Measurements from ENCODE around the gene HDAC1.

Gene HDAC1

DNA sequence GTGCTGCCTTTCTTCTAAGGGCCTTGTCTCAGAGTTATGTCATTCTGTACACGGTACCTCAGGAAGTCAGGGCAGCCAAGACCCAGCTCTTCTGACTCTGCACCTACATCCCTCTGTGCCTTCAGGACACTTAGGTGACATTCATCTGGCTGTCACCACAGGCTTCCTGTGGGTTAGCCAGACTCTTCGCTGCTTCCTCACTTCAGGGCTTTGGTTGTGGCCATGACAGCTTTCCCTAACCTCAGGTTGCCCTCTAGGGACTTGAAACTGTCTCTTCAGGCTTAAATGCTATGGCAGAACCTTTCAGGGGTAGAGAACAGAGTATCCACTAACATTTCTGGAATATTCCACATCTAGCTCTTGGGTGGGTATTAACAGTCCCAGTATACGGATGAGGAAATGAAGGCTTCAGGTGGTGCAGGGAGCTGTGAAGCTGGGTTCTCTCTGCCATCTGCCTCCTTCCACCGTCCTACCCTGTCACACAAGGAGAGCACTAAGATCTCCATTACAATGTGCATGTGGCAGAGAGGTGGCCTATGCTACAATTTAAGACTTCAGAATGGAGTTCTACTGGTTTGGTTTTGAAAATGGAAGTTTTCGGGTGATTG is 80.4 kb downstream of the HDAC1 start:
- TF ChIP-seq POLR2AphosphoS5 (IDR thresholded peaks at IDR 0.05; ENCODE audit: low read depth, low read length) (no peak), REST (IDR thresholded peaks at IDR 0.05; ENCODE audit: insufficient read depth in 1 of 2, low read depth in 2 of 2, low read length in 2 of 2) (no peak), SIN3A (IDR thresholded peaks at IDR 0.05; ENCODE audit: borderline replicate concordance, insufficient read depth, low read length) (no peak), TAF1 (IDR thresholded peaks at IDR 0.05; ENCODE audit: borderline replicate concordance, insufficient read depth, low read length) (no peak), FOXP2 (optimal IDR thresholded peaks at IDR 0.05; ENCODE audit: borderline replicate concordance, extremely low read depth, extremely low read length, insufficient read depth) (no peak)

DNA sequence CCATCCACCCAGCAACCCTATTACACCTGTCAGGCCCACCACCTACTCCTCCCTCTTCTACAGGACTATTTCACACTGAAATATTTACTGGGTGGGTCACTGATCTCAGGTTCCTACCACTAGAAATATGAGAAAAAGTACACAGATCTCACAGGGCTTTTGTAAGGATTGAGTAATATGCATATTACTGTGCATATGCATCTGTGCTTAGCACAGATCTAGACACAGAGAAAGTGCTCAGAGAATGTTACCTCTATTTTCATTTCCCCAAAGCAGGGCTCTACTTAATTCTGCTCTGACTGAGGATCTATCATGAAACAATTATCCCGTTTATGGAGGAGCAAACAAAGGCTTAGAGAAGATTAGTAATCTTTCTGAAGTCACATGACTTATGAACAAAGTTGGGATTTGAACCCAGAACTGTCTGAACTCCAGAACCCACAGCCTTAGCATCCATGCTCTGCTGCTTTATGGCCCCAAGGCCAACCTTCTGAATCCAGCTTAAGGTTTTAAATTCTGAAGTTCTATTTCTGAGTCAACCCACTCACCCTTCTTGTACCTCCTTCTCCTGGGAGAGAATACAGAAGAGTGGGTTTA is 82.2 kb downstream of the HDAC1 start:
- TF ChIP-seq TAF1 (IDR thresholded peaks at IDR 0.05; ENCODE audit: borderline replicate concordance, insufficient read depth, low read length), result no peak
- no peak for TF ChIP-seq POLR2AphosphoS5 (IDR thresholded peaks at IDR 0.05; ENCODE audit: low read depth, low read length)
- no peak for TF ChIP-seq REST (IDR thresholded peaks at IDR 0.05; ENCODE audit: insufficient read depth in 1 of 2, low read depth in 2 of 2, low read length in 2 of 2)
- no peak for TF ChIP-seq FOXP2 (optimal IDR thresholded peaks at IDR 0.05; ENCODE audit: borderline replicate concordance, extremely low read depth, extremely low read length, insufficient read depth)
- TF ChIP-seq SIN3A (IDR thresholded peaks at IDR 0.05; ENCODE audit: borderline replicate concordance, insufficient read depth, low read length), result no peak

GRCh38 chr1:32376199-32376598 is 84.3 kb downstream of the HDAC1 start:
- TF ChIP-seq REST (IDR thresholded peaks at IDR 0.05; ENCODE audit: insufficient read depth in 1 of 2, low read depth in 2 of 2, low read length in 2 of 2) (no peak), TAF1 (IDR thresholded peaks at IDR 0.05; ENCODE audit: borderline replicate concordance, insufficient read depth, low read length) (no peak)

- TF ChIP-seq SIN3A (IDR thresholded peaks at IDR 0.05; ENCODE audit: borderline replicate concordance, insufficient read depth, low read length) (no peak), FOXP2 (optimal IDR thresholded peaks at IDR 0.05; ENCODE audit: borderline replicate concordance, extremely low read depth, extremely low read length, insufficient read depth) (no peak), POLR2AphosphoS5 (IDR thresholded peaks at IDR 0.05; ENCODE audit: low read depth, low read length) (no peak), REST (IDR thresholded peaks at IDR 0.05; ENCODE audit: insufficient read depth in 1 of 2, low read depth in 2 of 2, low read length in 2 of 2) (no peak)
Observed at GRCh38 chr1:32377541-32378220, 85.8 kb downstream of the HDAC1 start.

All from PFSK-1 (cell line).